HG02885 (cell line): ENCODE data around the gene GLT1D1.
A peak's percentile ranks its signal among the peaks of the same experiment; 100 is the strongest.
"Not testable (repeated sequence)": the region's sequence is repeated elsewhere in the genome, so short reads cannot be mapped to it uniquely, and the experiment has no call there.

ENCODE experiments used
- ATAC-seq: cut with Tn5 transposase; IDR thresholded peaks from one replicate; pipeline ENCODE4 v1.9.1; 2021; ENCODE audit warnings: mild to moderate bottlenecking; ENCODE audit not compliant: unreplicated experiment, poor library complexity

GLT1D1 gene

DNA sequence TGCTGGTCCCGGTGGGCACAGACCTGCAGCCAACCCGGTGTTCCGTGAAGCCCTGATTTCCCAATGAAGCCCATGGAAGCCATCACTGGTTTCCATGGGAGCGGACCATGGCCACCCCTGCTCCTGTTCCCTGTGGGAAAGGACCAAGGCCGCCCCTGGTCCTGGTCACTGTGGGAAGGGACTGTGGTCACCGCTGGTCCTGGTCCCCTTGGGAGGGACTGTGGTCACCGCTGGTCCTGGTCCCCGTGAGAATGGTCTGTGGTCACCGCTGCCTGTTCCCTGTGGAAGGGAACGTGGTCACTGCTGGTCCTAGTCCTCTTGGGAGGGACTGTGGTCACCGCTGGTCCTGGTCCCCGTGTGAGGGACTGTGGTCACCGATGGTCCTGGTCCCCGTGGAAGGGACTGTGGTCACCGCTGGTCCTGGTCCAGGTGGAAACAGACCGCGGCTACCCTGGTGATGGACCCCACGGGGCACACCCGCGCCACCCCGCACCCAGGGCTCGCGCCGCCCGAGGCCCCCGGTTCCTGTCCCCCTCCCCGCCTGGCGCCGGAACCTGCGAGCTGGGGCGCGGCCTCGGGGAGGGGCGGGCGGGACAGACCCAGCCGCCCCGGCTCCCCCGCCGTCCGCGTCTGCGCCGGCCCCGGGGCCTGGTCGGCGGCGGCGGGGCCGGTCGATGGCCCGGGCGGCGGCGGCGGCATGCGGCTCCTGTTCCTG is at the start of gene GLT1D1:
GLT1D1 (plus strand) TSS at position 594 of the 715 bp plus-strand sequence; CDS start at position 698, 104 bp downstream.
- ATAC-seq: peak; percentile 36

DNA sequence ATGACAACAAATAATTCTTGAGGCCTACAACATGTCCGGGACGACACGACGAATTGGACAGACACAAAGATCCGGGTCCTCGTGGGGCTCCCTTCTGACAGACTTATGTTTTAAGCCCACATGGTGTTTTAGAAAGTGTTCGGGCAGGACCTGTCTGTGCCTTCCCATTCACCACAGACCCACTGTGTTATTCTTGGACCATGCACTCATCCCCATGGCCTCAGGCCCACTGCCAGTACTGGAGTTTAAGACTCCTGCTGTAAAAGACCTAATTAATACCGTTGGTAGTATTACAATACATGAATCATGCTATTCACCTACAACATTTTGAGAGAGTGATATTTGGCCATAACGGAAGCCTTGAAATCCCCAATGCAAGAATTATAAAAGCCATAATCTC is 49.5 kb upstream of the GLT1D1 start:
- no peak for ATAC-seq

DNA sequence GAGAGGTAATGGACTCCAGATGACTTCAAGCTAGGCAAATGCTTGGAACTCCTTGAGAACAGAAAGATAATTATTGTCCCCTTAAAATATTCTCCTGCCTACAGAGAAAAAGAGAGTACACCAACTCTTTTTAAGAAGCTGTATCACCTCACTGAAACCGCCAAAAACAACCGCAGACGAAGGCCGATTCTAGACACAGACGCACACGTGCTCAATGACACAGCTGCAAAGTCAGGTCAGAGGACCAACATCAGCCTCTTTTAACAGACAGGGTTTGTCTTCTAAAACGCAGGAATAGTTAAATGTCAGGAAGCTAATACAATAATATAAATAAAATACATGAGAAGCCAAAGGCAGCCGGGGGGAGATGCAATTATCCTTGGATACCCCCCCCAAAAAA is 48.5 kb upstream of the GLT1D1 start:
- no peak for ATAC-seq

DNA sequence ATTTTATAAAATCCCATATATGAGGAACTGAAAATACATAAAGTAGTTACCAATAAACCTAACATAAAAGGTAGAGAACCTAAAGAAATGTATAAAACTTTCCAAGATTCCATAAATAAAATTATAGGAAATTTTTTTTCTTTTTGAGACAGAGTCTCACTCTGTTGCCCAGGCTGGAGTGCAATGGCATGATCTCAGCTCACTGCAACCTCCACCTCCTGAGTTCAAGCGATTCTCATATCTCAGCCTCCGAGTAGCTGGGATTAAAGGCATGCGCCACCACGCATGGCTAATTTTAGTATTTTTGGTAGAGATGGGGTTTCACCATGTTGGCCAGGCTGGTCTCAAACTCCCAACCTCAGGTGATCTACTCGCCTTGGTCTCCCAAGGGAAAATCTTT is 47.9 kb upstream of the GLT1D1 start:
- ATAC-seq: not testable (repeated sequence)

DNA sequence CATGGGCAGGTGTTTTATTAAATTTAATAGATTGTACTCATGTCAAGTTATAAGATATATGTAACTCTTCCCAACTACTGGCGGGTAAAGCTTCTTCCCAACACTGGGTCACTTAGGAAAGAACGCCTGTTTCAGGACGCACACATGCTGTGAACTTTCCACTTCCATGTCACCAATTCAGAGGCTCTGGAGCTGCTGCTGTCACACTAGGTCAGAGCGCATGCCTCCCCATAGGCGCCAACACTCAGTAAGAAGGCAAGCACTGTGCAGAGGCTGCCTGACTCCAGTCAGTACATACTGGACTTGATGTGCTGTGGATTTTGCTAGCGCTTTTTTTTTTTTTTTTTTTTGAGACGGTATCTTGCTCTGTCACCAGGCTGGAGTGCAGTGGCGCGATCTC is 46.7 kb upstream of the GLT1D1 start:
- ATAC-seq: no peak

DNA sequence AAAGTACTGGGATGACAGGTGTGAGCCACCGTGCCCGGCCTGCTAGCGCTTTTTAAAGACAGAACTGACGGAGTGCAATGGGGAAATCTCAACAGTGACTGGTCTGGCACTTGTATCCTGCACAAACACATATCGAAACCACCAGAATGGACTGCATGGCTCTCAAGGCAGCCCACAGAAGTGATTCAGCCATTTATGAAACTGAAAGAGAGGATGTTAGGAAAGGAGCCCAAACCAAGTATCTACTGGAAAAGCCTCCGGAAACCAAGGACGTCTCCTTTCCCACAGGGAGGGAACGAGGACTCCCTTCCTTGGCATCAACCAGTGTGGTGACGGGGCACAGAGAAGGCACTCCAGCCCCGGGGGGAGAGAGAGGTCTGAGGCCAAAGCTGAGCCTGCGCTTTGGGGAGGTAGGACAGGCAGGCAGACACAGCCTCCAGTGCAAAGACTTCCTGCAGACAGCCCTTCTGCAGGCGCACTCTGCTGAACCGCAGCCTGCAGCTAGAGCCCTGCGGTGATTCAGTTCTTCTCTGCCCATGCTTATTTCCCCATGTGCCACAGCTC is 46.0 kb upstream of the GLT1D1 start:
- peak; percentile 30 for ATAC-seq

DNA sequence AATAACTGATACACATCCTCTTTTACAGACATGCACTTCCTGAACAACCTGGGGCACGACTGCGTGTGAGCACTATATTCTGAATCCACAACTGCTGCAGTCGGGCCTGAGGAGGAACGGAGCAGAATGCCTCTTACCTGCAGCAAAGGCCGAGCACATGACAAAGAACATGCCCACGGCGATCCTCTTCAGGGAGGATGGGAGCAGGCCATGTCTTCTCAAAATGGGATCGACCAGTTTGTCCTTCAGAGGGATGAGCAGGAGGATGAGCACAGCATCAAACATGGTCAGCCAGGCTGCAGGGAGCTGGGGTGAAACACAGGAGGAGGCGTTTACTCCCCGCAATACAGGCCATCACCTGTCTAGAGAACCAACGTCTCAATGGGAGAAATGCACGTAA is 44.6 kb upstream of the GLT1D1 start:
- ATAC-seq: no peak

DNA sequence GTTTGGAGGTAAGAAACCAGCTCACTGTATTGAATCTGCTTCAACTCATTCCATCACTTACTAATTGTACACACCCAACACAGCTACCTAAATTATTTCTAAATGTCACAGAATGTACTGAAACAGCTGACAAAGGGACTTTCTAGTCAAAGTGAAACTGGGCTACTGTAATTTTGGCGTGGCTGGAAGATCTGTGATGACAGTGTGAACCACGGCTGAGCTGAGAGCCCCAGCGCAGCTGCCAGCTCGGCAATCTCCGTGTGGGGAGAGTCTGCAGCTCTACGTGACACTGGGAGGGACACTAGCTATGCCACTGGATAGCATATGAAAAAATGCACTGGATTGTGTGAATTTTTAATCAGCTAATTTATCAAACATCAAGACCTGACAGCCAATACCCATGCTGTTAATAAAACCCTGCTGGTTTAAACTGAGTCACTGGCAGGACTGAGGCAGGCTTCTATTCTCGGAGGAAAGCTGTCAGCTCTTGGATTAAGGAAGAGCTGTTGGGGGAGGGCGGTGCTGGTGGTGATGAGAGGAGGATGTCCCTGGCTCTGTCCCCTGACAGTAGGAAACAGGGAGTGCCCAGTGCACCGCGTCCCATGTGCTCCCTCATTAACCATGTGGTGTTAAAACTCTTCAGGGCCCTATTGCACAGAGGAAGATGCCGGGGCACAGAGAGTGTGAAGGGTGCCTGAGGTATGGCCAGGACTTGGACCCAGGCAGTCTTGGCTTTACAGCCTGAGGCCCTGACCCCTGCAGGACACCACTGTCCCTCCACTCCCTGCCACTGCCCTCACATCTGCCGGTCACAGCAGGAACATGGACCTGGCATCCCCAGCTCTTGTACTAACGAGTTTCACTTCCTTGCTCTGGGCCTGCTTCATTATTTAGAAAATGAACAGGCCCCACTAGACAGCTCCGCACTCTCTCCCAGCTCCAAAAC is 42.8 kb upstream of the GLT1D1 start:
- peak; percentile 73 for ATAC-seq

DNA sequence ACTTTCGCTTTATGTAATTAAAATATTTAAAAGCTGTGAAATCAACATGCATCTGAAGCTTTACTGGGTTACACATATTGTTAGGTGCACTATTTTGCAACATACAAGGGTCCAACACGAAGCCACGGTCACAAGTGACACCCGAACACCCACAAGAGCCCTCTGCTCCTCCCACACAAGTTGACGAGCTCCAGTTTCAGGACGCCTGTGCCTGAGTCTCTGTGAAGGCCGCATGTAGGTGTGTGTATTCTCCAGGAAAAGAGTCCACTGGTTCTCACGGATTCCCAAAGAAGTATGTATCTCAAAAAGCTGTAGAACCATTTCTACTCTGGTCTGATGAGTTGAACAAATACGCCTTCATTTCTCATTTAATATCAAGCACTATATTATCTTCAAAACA is 41.5 kb upstream of the GLT1D1 start:
- ATAC-seq: no peak

DNA sequence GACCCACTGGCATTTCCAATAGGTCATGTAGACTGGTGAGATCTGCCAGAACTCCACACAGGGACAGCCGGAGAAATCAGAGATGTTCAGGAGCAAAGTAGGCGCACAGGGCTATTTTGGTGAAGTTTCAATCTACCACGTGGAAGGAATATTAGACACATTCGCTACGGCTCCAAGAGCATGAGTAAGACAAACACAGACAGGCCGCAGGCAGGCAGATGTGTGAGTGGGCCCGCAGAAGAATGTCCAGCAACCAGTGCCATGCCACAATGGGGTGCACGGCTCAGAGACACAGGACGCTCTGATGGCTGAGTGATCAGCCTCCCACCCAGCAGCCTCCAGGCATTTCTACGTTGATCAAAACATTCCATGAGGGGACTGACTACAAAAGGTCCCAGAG is 39.9 kb upstream of the GLT1D1 start:
- ATAC-seq: no peak

DNA sequence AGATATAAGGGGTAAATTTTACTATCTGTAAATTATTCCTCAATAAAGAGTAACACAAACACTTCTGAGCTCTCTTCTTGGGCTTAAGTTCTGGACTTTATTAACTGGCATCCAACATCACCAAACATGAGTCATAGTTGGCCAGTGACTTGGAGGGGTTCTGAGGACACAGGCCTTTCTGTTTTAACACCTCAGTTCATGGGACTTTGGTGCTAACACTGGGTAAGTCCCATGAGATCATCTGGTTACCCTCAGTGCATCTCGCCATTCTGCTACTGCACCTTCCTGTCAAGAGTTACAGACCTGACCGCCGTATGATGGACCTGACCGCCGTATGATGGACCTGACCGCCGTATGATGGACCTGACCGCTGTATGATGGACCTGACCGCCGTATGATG is 39.4 kb upstream of the GLT1D1 start:
- ATAC-seq: no peak

DNA sequence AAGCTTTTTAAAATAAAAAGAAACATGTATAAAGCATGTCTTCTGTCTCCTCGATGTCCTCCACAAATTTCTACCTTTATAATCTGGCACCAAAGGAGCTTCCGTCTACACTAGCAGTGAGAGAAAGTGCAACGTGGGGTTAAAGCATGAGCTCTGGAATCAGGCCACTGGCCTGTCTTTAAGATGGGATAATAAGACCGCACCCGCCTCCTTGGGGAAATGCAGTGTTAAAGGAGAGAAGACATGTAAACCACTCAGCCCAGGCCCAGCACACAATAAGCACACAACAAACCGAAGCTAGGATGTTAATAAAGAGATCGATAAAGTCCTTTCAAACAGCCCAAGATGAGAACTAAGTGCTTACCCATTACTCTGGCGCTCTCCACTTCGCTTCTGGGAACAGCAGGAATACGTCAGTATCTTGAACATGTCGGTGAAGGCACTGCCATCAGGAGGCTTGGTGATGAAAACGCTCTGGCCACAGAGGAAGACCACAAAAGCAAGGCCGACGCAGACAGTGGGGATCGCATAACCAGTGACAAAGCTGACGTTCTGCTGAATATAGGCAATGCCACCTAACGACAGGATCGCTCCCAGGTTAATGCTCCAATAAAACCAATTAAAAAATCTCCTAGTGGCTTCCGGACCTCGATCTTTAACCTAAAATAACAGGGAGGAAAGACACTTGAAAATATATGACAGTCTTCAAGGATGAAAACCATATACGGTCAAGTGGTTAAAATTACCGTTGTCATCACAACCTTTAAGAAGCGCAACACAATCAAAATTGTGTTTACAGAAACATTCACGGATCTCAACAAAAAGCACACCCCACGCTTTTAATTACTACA is 38.6 kb upstream of the GLT1D1 start:
- ATAC-seq: no peak

DNA sequence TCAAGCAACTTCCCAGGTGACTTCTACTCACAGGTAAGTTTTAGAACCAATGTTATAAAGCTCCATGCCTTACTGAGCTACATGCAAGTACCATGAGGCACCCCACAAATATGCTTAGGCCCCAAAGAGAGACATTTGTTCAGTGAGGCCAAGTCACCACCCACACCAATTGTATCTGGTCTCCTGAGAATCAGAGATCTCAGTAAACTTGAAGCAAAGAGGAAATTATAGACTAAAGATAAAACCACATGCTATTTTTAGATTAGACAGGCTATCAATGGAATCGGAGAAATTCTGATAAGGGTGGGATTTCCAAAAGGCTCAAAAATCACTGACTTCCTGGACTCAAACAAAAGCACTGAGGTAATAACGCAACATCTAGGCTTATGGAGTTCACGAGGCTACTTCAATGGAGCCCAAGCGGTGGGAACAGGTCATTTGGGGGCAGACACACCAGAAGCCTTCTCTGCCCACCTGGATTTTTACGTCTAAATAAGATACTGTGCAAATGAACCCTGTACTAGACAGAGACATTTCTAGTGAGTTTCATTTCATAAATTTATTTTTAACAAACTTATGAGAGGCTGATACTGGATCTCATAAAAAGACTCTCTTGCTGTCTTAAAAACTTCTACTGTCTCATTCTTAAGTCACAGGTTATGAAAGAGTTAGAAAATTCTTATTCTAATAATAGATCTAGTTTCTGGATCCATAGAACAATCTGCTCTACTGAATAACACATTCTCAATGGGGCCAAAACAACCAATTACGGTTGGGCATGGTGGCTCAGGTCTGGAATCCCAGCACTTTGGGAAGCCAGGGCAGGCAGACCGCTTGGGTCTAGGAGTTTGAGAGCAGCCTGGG is 37.3 kb upstream of the GLT1D1 start:
- no peak for ATAC-seq

DNA sequence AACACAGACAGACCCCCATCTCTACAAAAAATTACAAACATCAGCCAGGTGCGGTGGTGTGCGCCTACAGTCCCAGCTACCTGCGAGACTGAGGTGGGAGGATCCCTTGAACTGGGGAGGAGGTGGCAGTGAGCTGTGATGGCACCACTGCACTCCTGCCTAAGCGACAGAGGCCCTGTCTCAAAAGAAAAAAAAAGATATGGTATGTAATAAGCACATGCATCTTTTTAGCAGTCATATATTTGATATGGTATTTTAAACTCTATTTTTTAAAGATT is 36.7 kb upstream of the GLT1D1 start:
- ATAC-seq: no peak

DNA sequence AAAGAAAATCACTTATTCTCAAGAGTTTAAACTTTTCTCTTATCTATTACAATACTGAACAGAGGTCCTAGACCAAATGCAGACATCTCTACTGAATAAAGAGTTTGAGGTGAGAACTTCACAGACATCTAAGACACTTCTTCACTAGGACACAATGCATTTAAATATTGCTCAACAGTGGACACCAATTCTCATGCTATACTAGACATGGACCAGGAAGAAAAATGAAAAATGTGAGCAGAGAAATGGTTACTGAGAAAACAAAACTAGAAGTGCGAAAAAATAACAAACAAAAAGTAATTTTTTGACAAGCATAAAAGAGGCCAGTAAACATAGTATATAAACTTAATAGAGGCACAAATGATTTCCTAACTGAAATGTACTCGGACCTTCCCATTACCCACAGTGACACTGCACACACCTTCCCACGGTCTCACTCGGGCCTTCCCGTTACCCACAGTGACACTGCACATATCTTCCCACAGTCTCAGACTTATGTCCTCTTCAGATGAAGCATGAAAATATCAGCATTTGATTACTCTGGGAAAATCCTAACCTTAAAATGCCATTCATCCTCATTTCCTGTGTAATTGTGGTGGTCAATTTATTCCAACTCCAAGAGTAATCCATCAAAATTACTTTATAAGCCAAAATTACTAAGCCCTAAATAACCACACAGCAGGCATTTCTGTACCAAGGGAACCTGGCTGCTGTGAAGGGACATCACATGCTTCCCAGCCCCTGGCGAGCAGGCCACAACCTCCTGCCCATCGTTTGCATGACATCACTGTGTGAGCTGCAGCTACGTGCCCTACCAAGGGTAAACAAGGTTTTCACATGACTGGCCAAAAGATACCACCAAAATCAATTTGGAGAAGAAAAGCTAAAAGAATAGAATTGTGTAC is 35.9 kb upstream of the GLT1D1 start:
- ATAC-seq: peak; percentile 42

DNA sequence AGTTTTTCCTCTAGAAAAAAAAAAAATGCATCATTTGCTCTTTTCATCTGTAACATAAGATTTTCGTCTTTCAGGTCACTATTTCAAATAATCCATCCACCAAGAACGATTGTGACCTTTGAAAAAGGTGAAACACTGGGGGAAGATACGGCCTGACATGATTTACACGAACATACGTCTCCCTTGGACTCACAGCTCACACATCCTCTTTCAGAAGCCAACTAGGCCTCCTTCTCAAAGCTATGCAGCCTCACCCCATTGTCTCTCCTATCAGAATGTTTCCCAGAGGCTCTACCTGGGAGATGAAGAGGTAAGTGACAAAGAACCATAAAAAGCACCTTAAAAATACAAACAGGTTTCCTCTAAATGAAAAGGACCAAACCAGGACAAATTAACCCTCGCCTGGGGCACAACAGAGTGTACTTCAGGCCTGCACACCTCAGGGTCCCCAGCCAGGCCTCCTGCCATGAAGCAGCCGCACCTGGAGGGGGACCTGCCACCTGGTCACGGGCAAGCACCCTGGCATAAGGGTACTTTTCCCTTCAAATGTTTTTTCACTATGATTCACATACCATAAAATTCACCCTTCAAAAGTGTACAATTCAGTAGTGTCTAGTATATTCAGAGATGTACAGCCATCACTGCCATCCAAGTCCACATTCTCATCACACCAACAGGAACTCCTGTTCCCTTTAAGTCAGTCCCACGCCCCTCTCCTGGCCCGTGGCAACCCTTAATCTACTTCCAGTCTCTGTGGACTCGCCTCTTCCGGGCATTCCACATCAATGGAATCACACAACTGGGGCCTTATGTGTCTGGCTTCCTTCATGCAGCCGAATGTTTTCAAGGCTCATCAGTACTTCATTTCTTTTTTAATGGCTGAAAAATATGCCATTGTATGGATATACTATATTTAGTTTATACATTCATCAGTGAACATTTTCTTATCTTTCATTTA is 34.9 kb upstream of the GLT1D1 start:
- ATAC-seq: peak; percentile 40

DNA sequence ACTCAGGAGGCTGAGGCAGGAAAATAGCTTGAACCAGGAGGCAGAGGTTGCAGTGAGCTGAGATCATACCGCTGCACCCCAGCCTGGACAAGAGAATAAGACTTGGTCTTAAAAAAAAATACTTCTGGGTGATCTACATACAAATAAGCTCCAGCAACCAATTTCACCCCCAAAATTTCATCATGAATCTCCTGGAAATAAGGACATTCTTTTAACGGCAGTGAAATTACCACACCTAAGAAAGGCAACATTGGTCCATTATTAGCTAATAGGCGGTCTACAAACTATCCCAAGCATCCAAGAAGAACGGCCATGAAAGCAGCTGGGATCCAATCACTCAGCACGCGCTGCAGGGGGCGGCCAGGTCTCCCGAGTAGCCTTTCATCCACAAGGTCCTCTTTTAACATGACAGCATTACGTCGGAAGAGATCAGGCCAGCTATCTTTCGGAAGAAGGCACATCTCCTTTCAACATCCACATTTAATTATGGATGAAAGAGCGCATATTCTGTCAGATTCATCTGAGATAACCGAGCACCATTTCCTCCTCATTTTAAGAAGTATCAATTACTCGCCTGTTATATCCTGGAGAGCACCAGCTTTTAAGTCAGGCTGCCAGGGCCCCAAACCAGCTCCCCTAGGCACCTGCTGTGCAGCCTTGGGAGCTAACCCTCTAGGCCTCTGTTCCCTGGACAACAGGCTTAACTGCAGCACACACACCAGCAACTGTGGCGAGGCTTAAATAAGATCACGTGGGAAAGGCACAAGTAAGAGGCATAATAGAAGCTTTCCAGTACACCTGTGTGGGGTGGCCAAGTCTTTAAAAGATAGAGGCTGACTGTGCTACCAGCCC is 33.8 kb upstream of the GLT1D1 start:
- ATAC-seq: no peak
